Measurements from ENCODE around the gene TMEM181.
"Not testable (repeated sequence)": the region's sequence is repeated elsewhere in the genome, so short reads cannot be mapped to it uniquely, and the experiment has no call there.

Gene TMEM181

DNA sequence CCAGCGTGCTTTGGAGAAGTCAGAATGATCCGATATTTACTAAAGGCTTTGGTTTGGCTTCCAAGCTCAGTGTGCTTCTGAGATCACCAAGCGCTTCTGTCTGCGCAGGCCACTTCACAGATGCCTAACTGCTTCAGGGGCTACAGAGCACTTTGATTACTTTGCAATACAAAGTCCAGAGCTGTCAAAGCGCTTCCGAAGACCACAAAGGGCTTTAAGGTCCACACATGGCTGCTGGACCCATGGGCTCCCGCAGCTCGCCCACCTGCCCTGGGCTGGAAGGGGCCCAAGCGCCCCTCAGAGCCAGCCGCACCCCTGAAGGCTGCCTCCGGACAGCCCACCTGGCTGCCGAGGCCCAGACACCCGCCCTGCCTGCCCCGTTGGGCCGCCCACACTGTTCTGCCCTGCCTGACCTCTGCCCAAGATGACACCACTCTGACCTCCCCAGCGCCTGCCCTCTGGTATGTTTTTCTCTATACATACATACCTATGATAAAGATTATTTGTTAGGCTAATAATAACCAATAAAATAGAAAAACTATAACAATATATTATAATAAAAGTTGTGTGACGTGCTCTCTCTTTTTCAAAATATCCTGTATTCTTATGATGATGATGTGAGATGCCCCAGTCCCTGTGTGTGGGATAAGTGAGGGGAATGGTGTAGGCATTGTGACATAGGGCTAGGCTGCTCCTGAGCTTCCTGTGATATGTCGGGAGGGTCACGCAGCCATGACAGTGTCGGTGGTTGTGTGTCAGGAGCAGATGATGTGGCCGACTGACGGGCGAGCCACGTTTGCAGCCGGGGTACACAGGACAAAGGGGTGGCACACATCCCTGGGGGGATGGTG lies 62.0 kb downstream of the TMEM181 start:
- no peak for DNase-seq (ENCODE audit: low read depth)

DNA sequence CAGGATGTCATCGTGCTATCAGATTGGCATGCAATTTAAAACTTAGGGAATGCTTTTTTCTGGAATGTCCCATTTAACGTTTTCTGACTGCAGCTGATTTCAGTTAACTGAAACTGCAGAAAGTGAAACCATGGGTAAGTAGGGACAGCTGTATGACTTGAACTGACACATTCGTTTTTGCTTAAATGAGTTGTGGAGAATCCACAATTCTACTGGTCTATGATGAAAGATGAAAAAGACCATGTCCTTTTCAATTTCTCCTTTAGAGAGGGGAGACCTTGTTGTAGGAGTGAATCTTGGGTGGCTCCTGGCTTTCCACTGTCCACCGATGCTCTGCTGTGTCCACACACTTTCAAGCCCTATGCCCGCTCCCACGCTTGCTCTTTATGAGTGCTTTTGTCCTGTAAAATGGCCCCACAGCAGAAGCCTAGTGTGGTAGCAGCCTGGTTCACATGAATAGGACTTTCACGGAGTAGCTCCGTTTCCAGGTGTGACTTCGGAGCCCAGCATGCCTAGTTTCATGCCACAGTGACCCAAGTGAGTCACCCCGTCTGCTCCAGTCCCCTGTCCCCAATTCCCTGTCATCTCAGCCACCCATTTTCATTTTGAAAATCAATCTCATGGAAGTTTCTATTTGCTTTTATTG lies 62.8 kb downstream of the TMEM181 start:
- no peak for DNase-seq (ENCODE audit: low read depth)

DNA sequence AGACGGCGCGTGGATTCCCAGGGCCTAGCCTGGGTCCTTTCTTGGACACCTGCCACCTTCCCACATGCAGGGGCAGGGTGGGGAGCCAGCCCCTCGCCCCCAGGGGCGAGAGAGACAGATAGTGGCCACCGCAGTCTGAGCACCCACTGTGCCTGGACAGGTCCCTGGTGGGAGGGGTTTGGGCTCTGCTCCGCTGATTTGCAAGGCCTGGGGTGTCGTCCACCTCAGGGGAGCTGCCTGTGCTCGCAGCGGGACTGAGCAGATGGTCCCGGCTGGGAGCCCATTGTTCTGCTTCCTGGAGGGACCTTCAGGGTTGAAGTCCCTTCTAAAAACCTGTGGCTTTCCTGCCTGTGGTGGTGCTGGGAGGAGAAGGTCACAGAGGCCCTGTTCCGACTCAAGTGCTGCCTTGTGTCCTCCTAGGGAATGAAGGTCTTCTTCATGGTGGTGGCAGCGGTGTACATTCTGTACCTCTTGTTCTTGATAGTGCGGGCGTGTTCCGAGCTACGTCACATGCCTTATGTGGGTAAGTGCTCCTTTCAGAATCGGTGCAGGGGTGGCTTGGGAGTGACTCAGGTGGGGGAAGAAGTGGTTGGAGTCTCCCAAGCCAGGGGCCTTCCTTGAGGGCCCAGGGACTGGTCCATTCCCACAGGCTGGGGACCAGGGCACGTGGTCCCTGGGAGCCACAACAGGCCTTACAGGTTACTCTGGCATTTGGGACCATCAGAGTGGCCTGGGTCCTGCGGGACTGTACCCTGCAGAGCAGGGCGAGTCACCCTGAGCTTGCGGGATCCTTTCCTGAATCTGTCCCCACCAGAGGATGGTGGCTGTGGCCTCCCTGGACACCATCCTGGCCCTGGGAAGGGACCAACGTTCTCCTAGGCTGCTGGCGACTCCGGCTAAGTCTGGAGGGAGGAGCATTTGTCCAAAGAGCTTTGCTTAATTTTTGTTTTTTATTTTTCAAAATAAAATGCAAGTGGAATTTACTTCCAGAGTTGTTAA lies 65.1 kb downstream of the TMEM181 start:
- no peak for DNase-seq (ENCODE audit: low read depth)

DNA sequence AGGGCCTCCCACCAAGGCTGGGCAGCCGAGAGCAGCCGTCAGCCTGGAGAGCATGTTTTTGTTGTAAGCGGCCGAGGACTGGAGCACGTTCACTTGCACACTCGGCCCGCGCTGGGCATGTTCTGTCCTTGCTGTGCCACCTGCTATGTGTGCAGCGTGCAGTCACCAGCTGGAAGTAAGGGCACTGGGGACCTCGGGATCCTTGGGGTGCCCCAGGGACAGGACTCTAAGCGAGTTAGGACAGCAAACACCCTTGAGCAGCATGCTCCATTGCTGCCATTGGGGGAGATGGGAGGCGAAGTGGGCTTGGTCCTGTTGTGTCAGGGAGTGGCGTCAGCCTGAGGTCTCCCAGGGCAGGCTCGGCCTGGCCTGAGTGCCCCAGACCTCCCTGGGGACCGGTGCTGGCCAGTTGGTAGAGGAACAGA lies 66.0 kb downstream of the TMEM181 start:
- no peak for DNase-seq (ENCODE audit: low read depth)

DNA sequence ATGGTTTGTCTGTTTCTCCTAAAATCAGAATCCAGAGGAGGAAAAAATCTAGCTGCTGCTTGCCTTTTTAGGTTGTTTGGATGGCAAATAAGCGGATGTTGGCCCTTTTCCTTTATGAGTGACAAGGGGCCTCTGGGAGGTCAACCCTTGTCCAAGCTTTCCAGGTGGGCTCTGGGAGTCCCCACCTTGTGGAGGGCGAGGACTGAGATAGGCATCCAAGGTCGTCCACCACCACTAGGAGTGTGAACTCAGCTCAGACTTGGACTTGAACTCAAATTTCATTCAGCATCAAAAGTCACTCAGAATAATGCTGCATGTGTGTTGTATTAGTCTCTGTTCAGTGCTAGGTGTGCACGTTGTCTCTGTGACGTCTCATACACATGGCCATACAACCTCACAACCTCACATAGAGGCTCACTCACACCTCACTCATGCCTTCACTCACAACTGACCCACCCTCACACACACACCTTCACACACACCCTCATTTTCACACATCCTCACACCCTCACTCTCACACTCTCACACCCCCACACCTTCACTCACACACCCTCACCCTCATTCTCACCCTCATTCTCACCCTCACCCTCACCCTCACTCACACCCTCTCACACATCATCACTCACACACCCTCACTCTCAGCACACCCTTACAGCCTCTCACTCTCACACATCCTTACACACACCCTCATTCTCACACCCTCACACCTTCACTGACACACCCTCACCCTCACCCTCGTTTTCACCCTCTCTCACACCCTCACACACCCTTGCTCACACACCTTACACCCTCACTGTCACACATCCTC lies 66.7 kb downstream of the TMEM181 start:
- no peak for DNase-seq (ENCODE audit: low read depth)

DNA sequence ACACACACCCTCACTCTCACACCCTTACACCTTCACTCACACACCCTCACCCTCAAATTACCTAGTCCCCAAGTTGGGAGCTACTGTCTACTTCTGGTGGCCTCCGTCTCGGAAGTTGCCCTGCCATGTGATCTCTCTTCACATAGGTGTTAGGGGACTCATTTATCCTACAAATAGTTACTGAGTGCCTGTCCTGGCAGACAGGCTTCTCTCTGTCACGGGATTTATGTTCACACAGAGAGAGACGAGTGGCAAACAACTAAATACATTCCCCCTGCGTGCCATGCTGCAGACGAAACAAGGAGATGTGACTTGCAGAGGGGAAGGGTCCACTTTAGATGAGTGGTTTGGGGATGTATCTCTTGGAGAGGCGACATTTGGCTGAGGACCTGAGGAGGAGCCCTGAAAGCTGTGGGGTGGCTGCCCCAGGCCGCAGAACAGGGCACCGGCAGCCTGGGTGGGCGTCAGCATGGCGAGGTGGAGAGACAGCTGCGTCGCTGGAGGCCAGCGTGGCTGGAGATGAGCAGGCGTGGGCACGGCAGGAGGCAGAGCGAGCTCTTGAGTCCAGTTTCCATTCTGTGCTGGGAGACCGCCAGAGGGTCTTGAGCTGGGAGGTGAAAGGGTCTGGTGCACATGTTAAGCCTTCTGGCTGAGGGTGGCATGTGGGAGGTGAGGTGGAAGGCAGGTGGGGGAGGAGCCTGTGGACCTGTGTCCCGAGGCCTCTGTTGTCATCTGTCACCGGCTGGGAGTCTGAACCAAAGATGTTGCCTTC lies 67.5 kb downstream of the TMEM181 start:
- no peak for DNase-seq (ENCODE audit: low read depth)

DNA sequence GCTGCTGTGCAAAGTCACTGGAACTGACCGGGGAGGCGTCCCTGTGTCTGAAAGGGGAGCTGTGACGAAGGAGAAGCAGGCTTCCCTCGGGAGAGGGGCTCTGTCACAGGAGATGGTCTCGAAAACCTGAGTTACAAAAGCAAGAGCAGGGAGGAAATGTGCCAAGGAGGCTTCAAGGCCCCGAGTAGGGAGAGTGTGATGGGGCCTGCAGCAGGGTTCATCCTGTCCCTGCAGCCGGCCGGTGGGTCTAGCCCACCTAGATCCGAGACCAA lies 68.0 kb downstream of the TMEM181 start:
- no peak for DNase-seq (ENCODE audit: low read depth)

DNA sequence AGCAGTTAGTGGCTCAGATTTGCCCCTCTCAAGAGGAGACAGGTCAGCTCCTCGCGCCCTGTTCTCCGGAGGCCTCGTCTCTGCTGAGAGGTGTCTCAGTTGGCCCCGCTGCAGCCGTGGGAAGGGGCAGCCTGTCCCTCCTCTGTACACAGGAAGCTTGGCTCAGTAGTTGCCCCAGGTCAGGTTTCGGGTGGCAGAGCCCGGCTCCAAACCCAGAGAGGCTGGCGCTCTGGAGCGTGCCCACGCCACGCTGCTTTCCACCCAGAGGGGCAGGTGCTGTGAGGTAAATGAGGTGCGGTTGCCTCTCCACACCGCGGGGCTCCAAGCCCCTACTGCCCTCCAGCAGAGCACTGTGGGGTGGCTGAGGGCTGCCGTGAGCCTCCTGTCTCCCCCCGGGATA lies 68.7 kb downstream of the TMEM181 start:
- DNase-seq (ENCODE audit: low read depth), result no peak

DNA sequence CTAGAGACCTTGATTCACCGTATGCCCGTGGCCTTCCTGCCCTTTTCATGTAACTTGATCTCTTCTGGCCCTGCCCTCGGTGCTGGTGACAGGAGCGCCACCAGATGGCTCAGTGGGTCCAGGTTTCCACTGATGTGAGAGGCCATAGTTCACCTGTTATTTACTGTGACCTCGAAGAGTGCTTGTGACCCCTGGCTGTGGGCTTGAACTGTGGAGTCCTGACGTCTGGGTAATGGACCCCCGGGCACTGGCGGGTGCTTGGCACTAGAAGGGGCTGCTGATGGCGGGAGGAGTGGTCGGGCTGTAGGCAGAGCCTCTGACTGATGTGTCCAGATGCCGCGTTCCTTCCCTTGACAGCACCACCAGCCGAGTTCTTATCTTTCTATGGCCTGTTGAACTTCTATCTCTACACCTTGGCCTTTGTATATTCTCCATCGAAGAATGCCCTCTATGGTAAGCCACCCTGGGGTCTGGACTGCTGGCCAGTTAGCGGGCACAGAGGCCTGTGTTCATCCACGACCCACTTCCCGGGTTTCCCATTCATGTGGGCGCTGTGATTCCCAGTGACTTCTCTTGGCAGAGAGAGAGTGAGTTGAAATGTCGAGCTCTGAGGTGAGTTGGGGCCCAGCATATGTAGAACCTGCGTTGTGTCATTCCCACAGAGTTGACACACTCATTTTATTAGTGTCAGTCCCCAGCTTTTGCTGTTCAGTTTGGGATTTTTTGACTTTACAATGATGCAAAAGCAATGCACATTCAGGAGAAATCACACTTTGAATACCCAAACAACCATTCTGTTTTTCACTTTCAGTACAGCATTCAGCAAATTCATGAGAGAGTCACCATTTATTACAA lies 69.7 kb downstream of the TMEM181 start:
- no peak for DNase-seq (ENCODE audit: low read depth)

DNA sequence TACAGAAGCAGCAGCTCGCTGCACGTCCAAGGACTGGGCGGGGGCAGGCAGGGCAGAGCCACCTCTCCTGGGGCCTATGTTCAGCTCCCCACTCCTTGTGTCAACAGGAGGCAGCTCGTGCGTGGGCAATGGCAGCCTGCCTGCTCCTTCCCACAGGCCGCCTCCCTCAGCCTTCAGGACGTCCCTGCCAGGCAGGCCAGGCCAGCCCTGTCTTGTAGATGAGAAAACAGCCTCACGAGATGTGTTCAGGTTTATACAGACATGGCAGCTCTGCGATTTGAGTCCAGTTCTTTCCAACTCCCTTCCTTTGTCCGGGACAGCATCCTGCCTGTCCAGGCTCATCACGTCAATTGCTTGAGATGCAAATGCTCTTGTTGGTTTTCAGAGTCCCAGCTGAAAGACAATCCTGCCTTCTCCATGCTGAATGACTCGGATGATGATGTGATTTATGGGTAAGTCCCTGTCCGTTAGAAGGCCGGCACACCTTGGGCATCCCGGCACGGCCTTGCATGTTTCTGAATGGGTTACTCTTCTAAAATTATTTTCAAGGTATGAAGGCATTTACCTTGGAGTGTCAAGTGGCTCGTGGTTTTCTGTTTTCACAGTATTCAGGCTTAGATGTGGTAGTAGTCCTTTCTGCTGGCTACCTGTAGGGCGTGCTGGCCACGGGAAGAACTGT lies 71.2 kb downstream of the TMEM181 start:
- no peak for DNase-seq (ENCODE audit: low read depth)

DNA sequence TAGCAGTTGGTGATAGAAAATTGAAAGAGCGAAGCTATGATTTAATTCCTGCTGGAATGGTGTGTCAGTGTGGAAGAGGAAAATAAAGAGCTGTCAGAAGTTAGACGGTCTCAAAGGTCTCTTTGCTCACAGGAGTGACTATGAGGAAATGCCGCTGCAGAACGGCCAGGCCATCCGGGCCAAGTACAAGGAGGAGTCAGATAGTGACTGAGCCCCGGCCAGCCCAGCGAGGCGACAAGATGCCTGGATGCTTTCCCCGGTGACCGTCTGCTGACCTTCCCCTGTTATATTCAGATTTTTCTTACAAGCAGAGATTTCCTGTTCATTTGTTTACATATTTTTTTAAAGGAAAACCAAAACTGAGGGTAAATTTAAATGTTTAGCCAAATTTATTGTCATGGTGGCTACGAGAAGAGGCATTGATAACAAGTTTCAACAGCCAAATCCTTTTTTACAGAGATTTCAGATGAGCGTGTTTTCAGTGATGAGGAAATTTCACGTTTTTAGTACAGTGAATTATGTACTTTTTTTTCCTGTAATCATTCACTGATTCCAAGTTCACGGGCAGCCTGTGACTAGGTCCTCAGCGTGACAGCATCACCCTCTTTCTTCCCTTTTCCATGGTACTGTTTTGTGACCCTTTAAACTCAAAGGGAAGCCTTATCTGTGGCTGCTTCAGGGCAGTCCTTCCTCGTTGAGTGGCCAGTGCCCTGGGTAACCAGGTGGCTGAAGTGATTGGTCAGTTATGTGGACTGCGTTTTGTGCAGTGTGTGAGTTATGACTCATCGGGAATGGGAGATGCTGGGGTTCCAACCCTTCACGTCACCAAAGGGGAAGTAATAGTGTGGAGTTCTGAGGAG lies 72.0 kb downstream of the TMEM181 start:
- DNase-seq (ENCODE audit: low read depth), result peak; percentile 94

DNA sequence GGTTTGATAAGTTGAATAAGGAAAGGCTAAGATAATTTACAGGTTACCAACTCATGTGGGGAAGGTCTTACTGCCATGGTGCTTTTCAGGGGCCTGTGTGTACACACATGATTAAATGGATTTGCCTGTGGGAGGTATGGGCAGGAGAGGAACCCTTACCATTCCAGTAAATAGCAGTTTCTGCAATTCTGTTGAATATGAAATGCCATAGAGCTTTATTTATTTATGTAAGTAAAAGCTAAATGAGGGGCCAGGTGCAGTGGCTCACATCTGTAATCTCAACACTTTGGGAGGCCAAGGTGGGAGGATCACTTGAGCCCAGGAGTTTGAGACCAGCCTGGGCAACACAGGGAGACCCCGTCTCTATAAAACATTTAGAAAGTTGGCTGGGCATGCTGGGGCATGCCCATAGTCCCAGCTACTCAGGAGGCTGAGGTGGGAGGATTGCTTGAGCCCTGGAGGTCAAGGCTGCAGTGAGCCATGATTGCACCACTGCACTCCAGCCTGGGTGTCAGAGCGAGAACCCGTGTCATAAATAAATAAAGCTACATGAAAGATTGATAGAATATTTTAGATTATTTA lies 72.7 kb downstream of the TMEM181 start:
- DNase-seq (ENCODE audit: low read depth), result not testable (repeated sequence)

DNA sequence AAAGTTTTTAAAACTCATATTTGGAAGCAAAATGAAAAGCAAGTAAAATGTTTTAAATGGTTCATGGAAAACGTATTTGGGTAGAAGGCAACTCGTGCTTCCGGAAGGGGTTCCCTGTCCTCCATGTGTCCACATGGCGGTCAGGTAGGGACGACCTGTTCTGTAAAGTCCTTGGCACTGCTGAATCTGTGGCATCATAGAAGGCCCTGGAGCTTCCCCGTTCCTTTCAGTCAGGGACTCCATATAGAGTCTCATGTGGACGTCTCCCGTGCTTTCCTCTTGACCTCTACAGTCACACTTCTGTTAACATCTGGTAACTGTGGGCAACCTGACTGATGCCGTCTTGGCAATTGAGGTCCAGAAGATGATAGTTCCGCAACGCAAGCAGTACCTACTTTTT lies 73.2 kb downstream of the TMEM181 start:
- no peak for DNase-seq (ENCODE audit: low read depth)

DNA sequence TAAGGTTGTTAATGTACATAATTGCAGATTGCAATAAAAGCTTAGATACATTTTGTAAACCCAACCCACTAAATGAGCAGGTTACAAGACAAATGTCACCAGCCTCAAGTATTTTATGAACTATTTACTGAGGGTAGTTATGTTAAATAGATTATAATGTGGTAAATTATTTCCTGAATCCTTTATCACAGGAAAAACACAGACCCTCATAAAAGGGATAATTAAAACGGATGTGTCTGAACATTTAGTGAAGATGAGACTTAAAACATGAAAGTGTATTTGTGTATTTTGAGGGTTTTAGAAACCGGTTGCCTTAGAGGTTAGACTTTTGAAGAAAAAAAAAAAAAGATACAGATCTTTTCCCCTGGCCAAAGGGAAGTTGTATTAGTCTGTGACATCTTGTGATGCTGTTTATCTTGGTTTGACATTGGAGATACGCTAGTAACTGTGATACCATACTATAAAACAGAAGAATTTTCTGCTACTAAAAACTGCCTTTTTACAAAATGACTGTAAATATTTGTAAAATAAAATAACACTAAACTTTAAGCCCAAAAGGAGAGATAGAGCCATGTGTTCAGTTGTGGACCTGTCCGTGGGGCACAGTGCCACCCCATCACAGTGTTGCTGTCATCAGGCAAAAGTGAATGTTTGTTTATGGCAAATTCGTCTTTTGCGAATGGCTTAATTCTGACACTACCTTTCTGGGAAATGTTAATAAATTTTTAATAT lies 75.0 kb downstream of the TMEM181 start:
- DNase-seq (ENCODE audit: low read depth), result no peak

DNA sequence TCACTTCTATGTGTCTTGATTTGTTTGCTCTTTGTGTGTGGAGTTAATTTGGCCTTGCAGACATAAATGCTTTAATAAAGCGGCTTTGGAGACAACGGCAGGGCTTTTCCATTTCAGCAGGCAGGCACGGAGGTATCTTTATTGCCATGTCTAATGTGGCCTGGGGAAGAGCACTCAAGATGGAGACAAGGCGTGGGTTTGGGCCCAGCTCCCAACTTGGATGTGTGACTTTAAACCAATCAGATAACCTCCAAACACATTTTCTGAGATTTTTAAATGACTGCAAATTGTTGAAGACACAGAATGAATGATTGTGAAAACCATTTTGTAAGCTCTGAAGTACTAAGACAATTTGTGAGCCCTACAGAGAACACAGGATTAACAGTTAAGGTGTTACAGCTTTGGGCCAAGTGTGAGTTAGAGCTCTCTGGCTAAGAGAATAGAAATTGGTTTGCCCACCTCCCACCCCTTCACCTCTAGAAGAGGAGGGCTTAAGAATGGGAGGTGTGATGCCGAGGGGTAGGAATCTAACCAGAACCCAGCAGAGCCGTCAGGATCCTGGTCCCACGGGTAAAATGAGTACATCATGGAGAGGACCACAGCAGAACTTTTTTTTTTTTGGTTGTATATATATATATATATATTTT lies 75.7 kb downstream of the TMEM181 start:
- no peak for DNase-seq (ENCODE audit: low read depth)

DNA sequence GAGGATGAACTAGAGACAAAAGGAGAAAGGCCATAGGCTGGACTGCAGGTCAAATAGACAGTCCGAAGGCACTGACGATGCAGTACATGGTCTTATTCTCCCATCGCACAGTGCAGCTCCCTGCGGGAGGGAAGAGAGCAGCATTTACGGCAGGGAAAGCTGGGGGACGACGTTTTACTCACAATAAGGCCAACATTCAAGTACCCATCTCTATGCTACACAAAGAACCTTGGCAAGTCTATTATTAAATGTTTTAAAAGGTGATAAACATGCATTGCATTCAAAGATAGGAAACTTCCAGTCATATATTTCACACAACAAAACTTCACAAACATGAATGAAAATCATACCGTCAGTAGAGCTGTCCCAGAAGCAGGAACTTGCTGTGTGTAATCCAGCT lies 76.9 kb downstream of the TMEM181 start:
- DNase-seq (ENCODE audit: low read depth), result no peak

DNA sequence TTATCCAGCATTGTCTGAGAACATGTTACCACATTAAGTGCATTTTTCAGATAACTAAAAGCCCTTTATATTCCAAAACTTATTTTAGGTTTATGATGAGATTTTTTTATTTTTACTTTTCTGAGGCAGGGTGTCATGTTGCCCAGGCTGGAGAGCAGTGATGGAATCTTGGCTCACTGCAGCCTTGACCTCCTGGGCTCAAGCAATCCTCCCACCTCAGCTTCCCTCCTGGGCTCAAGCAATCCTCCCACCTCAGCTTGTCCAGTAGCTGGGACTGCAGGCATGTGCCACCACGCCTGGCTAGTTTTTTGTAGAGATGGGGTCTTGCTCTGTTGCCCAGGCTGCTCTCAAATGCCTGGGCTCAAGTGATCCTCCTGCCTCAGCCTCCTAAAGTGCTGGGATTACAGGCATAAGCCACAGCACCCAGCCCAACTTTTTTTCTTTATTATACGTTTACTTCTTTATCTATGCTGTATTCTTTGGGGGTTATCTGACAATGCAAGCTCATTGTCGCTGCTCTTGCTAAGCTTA lies 78.5 kb downstream of the TMEM181 start:
- no peak for DNase-seq (ENCODE audit: low read depth)
